ENCODE measurements around the gene LIPK.
"Not testable (repeated sequence)": the region's sequence is repeated elsewhere in the genome, so short reads cannot be mapped to it uniquely, and the experiment has no call there.

The LIPK gene

DNA sequence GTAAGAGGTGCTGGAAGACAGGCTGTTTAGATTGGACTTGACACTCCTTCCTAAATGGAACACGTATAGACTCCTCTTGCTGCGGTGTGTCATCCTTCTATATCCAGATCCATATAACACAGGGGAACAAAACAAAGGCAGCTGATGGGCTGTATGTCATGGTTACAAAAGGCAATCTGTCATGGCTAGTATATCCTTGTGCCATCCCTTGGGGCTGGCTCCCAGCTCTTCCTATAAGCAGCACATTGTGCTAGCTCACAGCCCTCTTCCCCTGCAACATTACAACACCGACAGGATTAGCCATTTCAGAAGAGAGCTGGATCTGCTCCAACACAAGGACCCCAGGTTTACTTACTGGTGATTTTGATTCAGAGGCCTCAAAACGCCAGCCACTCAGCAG, 15.3 kb downstream of the LIPK start:
- no peak for DNase-seq

- no peak for DNase-seq
Observed at GRCh38 chr10:88725798-88726197, 19.7 kb downstream of the LIPK start.

- DNase-seq: no peak
Observed at GRCh38 chr10:88728107-88728763, 22.2 kb downstream of the LIPK start.

DNA sequence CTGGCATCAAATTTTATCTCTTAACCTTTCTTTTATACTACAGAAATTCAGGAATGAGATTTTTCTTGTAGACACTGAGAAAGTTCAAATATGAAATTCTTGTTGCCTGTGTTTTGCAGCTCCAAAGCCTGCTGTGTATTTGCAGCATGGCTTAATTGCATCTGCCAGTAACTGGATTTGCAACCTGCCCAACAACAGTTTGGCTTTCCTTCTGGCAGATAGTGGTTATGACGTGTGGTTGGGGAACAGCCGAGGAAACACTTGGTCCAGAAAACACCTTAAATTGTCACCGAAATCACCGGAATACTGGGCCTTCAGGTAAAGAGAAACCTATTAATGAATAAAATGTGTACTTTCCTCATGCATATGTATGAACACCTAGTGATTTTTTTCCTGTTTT, 24.8 kb downstream of the LIPK start:
- DNase-seq: no peak

- no peak for DNase-seq
Observed at GRCh38 chr10:88731296-88731695, 25.2 kb downstream of the LIPK start.

- no peak for DNase-seq
Observed at GRCh38 chr10:88733215-88733614, 27.2 kb downstream of the LIPK start.

GRCh38 chr10:88735661-88736060, 29.6 kb downstream of the LIPK start:
- no peak for DNase-seq

DNA sequence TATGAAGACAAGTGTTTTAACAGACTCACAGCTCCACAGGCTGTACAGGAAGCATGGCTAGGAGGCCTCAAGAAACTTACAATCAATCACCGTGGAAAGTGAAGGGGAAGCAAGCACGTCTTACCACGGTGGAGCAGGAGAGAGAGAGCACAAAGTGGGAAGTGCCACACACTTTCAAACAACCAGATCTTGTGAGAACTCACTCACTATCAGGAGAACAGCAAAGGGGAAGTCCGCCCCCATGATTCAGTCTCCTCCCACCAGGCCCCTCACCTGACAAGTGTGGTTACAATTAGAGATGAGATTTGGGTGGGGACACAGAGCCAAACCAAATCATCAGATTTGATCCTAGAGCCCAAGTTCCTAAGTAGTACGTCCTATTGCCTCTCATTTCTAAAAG, 35.9 kb downstream of the LIPK start:
- DNase-seq: not testable (repeated sequence)

- DNase-seq: no peak
Observed at GRCh38 chr10:88742448-88742847, 36.4 kb downstream of the LIPK start.

DNA sequence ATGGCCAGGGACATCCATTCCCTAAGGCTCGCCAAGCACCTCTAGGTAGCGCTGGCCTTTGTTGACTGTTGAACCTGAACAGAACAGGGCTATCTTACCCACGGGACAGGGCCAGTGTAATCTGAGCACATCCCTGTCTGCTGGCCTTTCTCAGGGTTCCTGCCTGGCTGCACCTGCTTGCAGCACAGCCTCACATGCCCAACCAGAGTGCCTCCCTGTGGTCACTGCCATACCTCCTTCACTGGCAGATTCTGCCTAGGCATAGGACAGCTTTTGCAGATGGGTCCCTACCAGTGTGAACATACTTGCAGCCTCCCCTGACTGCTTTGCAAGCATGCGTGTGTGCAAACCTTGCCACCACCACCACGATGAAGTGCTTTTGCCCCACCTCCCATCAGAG, 38.0 kb downstream of the LIPK start:
- no peak for DNase-seq

DNA sequence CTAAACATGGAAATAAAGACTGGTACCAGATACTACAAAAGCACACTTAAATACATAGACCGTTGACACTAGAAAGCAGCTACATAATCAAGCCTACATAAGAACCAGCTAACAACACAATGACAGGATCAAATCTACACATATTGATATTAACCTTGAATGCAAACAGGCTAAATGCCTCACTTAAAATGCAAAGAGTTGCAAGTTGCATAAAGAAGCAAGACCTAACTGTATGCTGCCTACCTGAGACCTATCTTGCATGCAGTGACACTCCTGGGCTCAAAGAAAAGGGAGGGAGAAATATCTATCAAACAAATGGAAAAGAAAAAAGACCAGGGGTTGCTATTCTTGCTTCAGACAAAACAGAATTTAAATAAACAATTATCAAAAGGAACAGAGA, 39.6 kb downstream of the LIPK start:
- no peak for DNase-seq

DNA sequence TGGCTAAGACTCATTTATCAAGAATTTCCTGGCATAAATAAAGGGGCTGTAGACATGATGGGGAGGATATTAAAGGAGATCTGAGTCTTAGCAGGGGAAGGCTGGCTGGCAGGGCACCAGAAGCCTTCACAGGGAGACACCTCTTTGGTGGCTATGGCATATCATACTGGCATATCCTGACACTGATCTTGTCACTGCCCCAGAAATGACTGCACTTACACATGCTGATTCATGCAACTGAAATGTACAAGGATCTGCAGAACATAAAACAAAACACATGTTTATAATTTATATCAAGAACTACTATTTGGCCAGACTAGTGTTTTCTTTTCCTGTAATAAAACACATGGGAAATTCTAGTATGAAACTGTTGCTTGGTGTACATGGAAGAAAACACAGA, 48.2 kb downstream of the LIPK start:
- DNase-seq: no peak

DNA sequence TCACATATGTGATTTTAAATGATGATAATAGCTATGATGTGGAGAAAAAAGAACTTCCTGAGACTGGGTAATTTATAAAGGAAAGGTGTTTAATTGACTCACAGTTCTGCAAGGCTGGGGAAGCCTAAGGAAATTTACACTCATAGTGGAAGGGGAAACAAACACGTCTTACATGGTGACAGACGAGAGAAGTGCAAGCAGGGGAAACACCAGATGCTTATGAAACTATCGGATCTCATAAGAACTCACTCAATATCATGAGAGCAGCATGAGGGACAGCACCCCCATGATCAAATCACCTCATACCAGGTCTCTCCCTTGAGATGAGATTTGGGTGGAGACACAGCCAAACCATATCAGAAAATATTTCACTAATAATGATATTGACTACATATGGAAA, 49.7 kb downstream of the LIPK start:
- DNase-seq: no peak

- no peak for DNase-seq
Observed at GRCh38 chr10:88756660-88757059, 50.6 kb downstream of the LIPK start.

GRCh38 chr10:88759366-88760101, 53.5 kb downstream of the LIPK start, which contains the start of gene LIPN:
Gene LIPN, plus strand, starts transcription at chr10:88760020. Its CDS starts 1,386 bp downstream, at chr10:88761406.
- no peak for DNase-seq

- no peak for DNase-seq
Observed at GRCh38 chr10:88762906-88763305, 56.9 kb downstream of the LIPK start.

DNA sequence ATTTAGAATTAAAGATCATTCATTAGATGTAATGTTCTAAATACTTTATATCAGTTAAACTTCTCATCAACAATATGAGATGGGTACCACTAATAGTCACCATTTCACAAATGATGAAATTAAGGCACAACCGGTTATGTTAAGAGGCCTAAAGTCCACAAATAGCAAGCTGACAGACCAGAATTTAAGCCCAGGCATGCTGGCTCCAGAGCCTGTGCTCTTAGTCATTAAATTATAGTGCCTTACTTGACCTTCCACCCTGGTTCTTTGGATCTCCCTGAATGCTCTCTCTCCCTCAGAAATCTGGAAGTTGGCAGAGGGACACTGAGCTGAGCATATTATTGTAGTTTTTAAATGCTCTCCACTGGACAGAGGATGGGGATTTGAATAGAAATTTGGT, 57.4 kb downstream of the LIPK start:
- DNase-seq: no peak

GRCh38 chr10:88764110-88764509, 58.1 kb downstream of the LIPK start:
- no peak for DNase-seq

- DNase-seq: no peak
Observed at GRCh38 chr10:88765816-88766215, 59.8 kb downstream of the LIPK start.

DNA sequence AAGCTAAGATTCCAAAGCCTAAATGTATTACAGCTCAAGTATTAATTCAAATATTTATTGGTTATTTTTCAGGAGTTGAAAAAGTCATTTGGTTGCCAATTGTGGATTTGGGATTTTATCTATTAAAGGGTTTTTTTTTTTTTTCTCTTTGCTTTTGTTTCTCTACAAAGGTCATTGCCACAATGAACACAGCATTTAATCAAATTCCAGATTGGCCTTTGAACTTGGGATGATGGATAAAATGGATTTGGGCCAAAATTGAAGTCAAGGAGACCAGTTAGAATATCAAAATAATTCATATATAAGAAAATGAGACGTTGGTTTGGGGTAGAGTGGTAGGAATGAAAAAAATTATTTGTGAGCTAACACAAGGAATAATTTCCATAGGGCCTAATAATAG, 63.3 kb downstream of the LIPK start:
- DNase-seq: no peak

GRCh38 chr10:88781206-88781605, 75.2 kb downstream of the LIPK start:
- no peak for DNase-seq

DNA sequence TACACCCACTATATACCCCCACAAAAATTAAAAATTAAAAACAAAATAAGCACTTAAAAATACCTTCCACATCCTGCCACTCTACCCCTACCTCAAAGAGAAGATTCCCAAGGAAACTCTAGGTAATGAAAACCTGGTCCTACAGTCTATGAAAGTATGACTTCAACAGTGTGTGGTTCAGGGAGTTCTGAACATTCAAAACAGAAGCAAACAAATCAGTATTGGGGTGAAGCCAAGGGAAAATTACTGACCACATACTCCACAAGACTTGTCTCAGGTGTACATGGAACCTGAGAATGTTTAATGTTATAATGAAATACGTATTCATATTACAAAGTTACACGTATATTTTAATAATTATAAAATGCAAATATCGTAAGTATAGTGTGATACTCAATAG, 76.2 kb downstream of the LIPK start:
- no peak for DNase-seq

- no peak for DNase-seq
Observed at GRCh38 chr10:88783724-88784123, 77.7 kb downstream of the LIPK start.

DNA sequence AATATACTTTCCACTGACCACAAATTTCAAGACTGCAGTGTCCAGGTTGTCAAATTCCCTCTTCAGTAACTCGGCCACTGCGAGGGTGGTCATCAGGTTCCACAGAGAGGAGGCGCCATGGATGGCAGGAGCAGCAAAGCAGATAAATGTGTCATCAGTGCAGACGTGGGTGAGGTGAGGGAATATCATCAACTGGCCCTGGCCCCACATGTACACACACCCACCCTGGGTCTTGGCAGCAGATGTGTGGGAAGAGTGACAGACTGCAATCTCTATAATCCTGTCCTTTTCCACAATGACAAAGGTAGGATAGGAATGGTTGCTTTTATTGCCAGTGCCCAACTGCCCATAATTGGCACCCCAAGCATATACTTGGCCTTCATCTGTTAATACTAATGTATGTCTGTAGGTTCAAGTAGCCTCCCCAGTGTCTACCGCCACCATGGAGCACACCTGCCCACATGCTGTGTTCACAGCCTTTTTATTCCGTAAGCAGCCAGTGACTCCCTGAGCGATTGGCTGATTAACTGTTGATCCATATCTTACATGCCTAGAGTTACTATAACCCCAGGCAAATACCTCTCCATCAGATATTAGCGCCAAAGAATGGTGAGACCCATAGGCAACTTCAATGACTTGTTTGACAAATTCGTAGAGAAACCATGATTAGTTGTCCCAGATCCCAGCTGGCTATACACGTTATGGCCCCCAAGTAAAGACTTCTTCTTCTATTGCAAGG, 80.2 kb downstream of the LIPK start:
- no peak for DNase-seq

Data from right hindlimb (tissue), 1 donor.